SK-N-MC (cell line): ENCODE data around the gene DNAH8.

ENCODE experiments used
- EZH2 ChIP-seq: fragments of 200-600 bp; sonication (generic); IDR thresholded peaks from one replicate; pipeline ENCODE4 v1.6.1; 2017; ENCODE audit warnings: antibody characterized with exemption
- FOXP2 ChIP-seq: optimal IDR thresholded peaks from 2 replicates; pipeline ENCODE3; 2011; ENCODE audit warnings: mild to moderate bottlenecking, moderate library complexity; ENCODE audit not compliant: insufficient read depth; ENCODE audit errors: extremely low read length, control extremely low read depth
- POLR2AphosphoS5 ChIP-seq: IDR thresholded peaks from 2 replicates; pipeline ENCODE4 v1.6.1; 2012; ENCODE audit warnings: mild to moderate bottlenecking, low read depth, low read length, borderline replicate concordance

DNA sequence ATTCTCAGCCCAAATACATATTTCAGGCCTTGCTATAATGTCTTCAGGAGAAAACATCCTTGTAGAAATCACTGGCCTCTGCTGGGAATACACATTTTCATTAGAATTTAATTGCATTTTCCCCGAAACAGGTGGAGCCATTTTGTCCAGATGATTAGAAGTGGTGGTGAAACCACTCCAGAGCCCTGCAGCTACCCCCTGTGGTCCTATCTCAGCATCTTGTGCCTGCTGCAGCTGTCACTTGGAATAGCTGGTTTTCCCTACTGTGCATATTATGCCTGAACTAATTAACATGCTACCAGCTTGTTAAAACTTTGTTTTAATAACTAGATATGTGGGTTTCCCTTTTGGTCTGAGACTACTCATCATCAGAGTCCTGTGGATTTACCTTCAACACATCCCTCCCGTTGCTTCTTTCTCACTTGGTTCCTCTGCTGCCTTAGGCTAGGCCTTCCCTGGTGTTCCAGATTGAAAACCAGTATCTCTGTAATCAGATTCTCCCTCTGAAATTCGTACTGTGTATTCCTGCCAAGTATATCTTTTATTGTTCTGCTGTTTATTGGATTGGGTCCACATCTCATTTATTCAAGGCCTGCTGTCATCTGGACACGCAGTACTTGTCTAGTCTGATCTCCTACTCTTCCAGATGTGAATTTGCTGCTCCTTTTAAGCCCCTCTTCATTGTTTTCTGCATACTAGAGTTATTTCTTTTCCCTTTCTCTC lies 15.2 kb downstream of the DNAH8 start:
- TF ChIP-seq EZH2 (no peak), POLR2AphosphoS5 (no peak), FOXP2 (no peak)
